K562 (cell line): ENCODE results near the gene SON. TPM values are rescaled to one million over a fixed set of nuclear protein-coding genes. Genes with fewer than 3 reads are reported as not detected.

ENCODE experiments used
- DEAF1 ChIP-seq: fragments of 450-650 bp; formaldehyde crosslinking; IDR thresholded peaks from 2 replicates; pipeline ENCODE4 v1.4.0; 2020; ENCODE audit warnings: mild to moderate bottlenecking, moderate library complexity
- E2F6 ChIP-seq, 2 experiments: IDR thresholded peaks; 2 replicates each; pipeline ENCODE4 v1.6.1; 2011; ENCODE audit warnings: borderline replicate concordance in 1 of 2, control low read depth in 1 of 2, low read depth in 1 of 2, low read length in 1 of 2, mild to moderate bottlenecking in 1 of 2, mixed read lengths in 1 of 2, moderate library complexity in 1 of 2; ENCODE audit not compliant: insufficient read depth in 1 of 2, insufficient read length in 1 of 2, poor library complexity in 1 of 2, severe bottlenecking in 1 of 2; ENCODE audit errors: extremely low read depth in 1 of 2
- ETV1 ChIP-seq: fragments of 450-650 bp; conservative IDR thresholded peaks from 2 replicates; pipeline ENCODE4 v1.6.1; 2016; ENCODE audit warnings: missing genetic modification characterization, control low read depth, low read depth, missing compliant biosample characterization
- FOXM1 ChIP-seq, 2 experiments: fragments of 450-650 bp in 1 of 2; sonication (generic) in 1 of 2; formaldehyde crosslinking in 1 of 2; IDR thresholded peaks; 2 replicates each; pipeline versions ENCODE4 v1.6.1 to v1.9.0; 2017 to 2022; ENCODE audit warnings: low read depth in 2 of 2, mild to moderate bottlenecking in 2 of 2, missing genetic modification reagents in 1 of 2, moderate library complexity in 1 of 2
- GTF2F1 ChIP-seq: IDR thresholded peaks from 2 replicates; pipeline ENCODE4 v1.6.1; 2011; ENCODE audit warnings: low read depth, low read length, improper control_type of control experiment
- MYC ChIP-seq, 2 experiments: fragments of 250-450 bp in 1 of 2; sonication (Bioruptor Pico) in 1 of 2; IDR thresholded peaks; 2 replicates each; pipeline versions ENCODE4 v1.5.1 to v1.6.1; 2012 to 2021; ENCODE audit warnings: low read depth in 2 of 2, borderline replicate concordance in 1 of 2, improper control_type of control experiment in 1 of 2, low read length in 1 of 2, mild to moderate bottlenecking in 1 of 2, moderate library complexity in 1 of 2
- NR2C2 ChIP-seq, 2 experiments: fragments of 200-800 bp in 1 of 2; sonication (Bioruptor generic) in 1 of 2; sonication (generic) in 1 of 2; formaldehyde crosslinking in 1 of 2; IDR thresholded peaks; 2 replicates each; pipeline versions ENCODE4 v1.6.1 to v1.8.0; 2016 to 2022; ENCODE audit warnings: mild to moderate bottlenecking in 1 of 2, missing compliant biosample characterization in 1 of 2, missing genetic modification characterization in 1 of 2, missing genetic modification reagents in 1 of 2
- ZBTB17 ChIP-seq: fragments of 450-650 bp; formaldehyde crosslinking; IDR thresholded peaks from 2 replicates; pipeline ENCODE4 v1.4.0; 2020; ENCODE audit warnings: mild to moderate bottlenecking
- ZFX ChIP-seq: sonication (generic); formaldehyde crosslinking; IDR thresholded peaks from 2 replicates; pipeline ENCODE4 v1.8.0; 2022; ENCODE audit warnings: mild to moderate bottlenecking, missing genetic modification reagents, moderate library complexity
- ZNF140 ChIP-seq: fragments of 250-450 bp; sonication (Bioruptor Pico); IDR thresholded peaks from 2 replicates; pipeline ENCODE4 v1.8.0; 2021; ENCODE audit warnings: moderate library complexity, mild to moderate bottlenecking, inconsistent platforms
- ZNF407 ChIP-seq: fragments of 450-650 bp; IDR thresholded peaks from 2 replicates; pipeline ENCODE4 v1.6.1; 2016; ENCODE audit warnings: low read depth
- ZNF41 ChIP-seq: fragments of 250-450 bp; sonication (Bioruptor Pico); conservative IDR thresholded peaks from 2 replicates; pipeline ENCODE4 v1.4.0; 2020; ENCODE audit warnings: mild to moderate bottlenecking
- polyA plus RNA-seq, 8 experiments: library from polyadenylated mRNA; depleted of rRNA in 4 of 8; stranded (reverse) in 5 of 8; unstranded in 3 of 8; fragments of >200 nt; fragmentation: Nextera tagmentation in 2 of 8; fragmentation: Illumina TruSeq in 1 of 8; extraction: Ambion mirVana in 2 of 8; extraction: Trizol in 1 of 8; gene quantifications; 2 replicates each; pipeline versions ENCODE4 v1.2.1 to v1.2.3, GENCODE V29; 2011 to 2014; ENCODE audit warnings: inconsistent platforms in 1 of 8, missing spikeins in 1 of 8
- total RNA-seq, 7 experiments: library from RNA; depleted of rRNA in 6 of 7; stranded (reverse); fragments of >200 nt in 6 of 7; fragmentation: Illumina TruSeq in 2 of 7; extraction: Trizol in 2 of 7; gene quantifications; 2 replicates each; pipeline versions ENCODE4 v1.2.1 to v1.2.3, GENCODE V29; 2011 to 2021; ENCODE audit warnings: low replicate concordance in 1 of 7

SON gene
- total and polyA plus RNA-seq, 9 of the 15 experiments (the other 6 are each of a cell fraction or from before 2014, with no cell fraction given): 105 to 742 (median 187) TPM

GRCh38 chr21:33587792-33588484 is 45.1 kb downstream of the SON start (continued):
- TF ChIP-seq NR2C2 (CRISPR knock-in tag; IDR thresholded peaks at IDR 0.05) (no peak), NR2C2 (tag; IDR thresholded peaks at IDR 0.05) (no peak), DEAF1 (CRISPR knock-in tag) (no peak), ZBTB17 (CRISPR knock-in tag) (peak; percentile 46; the same call in 1 of the 2 replicates), GTF2F1 (no peak), ZNF41 (CRISPR knock-in tag) (0 out of 2 replicates have a peak, but pooled peaks have one; percentile 9), ZNF407 (no peak), FOXM1 (IDR thresholded peaks at IDR 0.05; ENCODE audit: low read depth) (no peak), FOXM1 (CRISPR knock-in tag; IDR thresholded peaks at IDR 0.05; ENCODE audit: low read depth) (0 out of 2 replicates have a peak, but pooled peaks have one; percentile 77), MYC (IDR thresholded peaks at IDR 0.05; ENCODE audit: low read depth, low read length) (no peak), MYC (CRISPR knock-in tag; IDR thresholded peaks at IDR 0.05; ENCODE audit: borderline replicate concordance, low read depth) (0 out of 2 replicates have a peak, but pooled peaks have one; percentile 25), ZNF140 (CRISPR knock-in tag) (no peak), ZFX (CRISPR knock-in tag) (peak; percentile 53), E2F6 (IDR thresholded peaks at IDR 0.05; ENCODE audit: borderline replicate concordance in 1 of 2, extremely low read depth in 1 of 2, insufficient read depth in 1 of 2, insufficient read length in 1 of 2, low read depth in 1 of 2, low read length in 1 of 2, poor library complexity in 1 of 2, severe bottlenecking in 1 of 2) (peak; percentile 16 to 80), ETV1 (no peak)
